OCI-LY3 (cell line): Measurements from ENCODE around the gene CACNA1B.

ENCODE experiments used
- H2AFZ ChIP-seq: fragments of 200-600, 300-600 bp; shearing (Covaris generic); 2 replicates; pipeline ENCODE4 v1.6.0; 2014; ENCODE audit warnings: antibody characterized with exemption, low read depth, low read length
- H3K27ac ChIP-seq: fragments of 200-600, 300-600 bp; sonication (generic); 2 replicates; pipeline ENCODE4 v1.5.1; 2014; ENCODE audit warnings: mild to moderate bottlenecking, low read length, moderate library complexity, mixed read lengths
- H3K27me3 ChIP-seq: fragments of 200-600, 300-600 bp; sonication (generic); 2 replicates; pipeline ENCODE4 v1.6.1; 2014; ENCODE audit warnings: low read depth, low read length, mixed read lengths
- H3K36me3 ChIP-seq: fragments of 200-600, 300-600 bp; sonication (generic); replicated peaks from 2 replicates; pipeline ENCODE3; 2014; ENCODE audit warnings: low read depth, low read length, mixed read lengths
- H3K4me1 ChIP-seq: fragments of 300-600, 200-600 bp; sonication (generic); 2 replicates; pipeline ENCODE4 v1.6.1; 2014; ENCODE audit warnings: low read length, mixed read lengths
- H3K4me2 ChIP-seq: fragments of 200-600, 300-600 bp; sonication (generic); 2 replicates; pipeline ENCODE4 v1.6.1; 2014; ENCODE audit warnings: low read length, mixed read lengths
- H3K4me3 ChIP-seq: fragments of 300-600, 200-600 bp; sonication (generic); 2 replicates; pipeline ENCODE4 v1.5.1; 2014; ENCODE audit warnings: antibody characterized with exemption, mild to moderate bottlenecking, low read length, moderate library complexity
- H3K79me2 ChIP-seq: fragments of 300-600, 200-600 bp; shearing (Covaris generic); 2 replicates; pipeline ENCODE4 v1.6.1; 2014; ENCODE audit warnings: mild to moderate bottlenecking, low read length, mixed read lengths
- H3K9ac ChIP-seq: fragments of 300-600, 200-600 bp; shearing (Covaris generic); 2 replicates; pipeline ENCODE4 v1.6.0; 2014; ENCODE audit warnings: mild to moderate bottlenecking, low read length, moderate library complexity
- H3K9me3 ChIP-seq: fragments of 200-600, 300-600 bp; shearing (Covaris generic); 2 replicates; pipeline ENCODE4 v1.6.1; 2014; ENCODE audit warnings: low read length, mixed read lengths; ENCODE audit not compliant: insufficient read depth
- H4K20me1 ChIP-seq: fragments of 200-600, 300-600 bp; sonication (generic); 2 replicates; pipeline ENCODE4 v1.6.1; 2016; ENCODE audit warnings: low read length, mixed read lengths; ENCODE audit not compliant: insufficient read depth
- CTCF ChIP-seq: fragments of 200-600, 300-600 bp; sonication (generic); IDR thresholded peaks from 2 replicates; pipeline ENCODE4 v1.5.1; 2014; ENCODE audit warnings: antibody characterized with exemption, low read length, low read depth
- EZH2phosphoT487 ChIP-seq: fragments of 200-600 bp; shearing (Covaris generic); IDR thresholded peaks from 2 replicates; pipeline ENCODE4 v1.6.1; 2018; ENCODE audit warnings: antibody characterized with exemption, mixed run types, low read depth

CACNA1B gene

GRCh38 chr9:137977571-137978261 lies 100.1 kb downstream of the CACNA1B start:
- TF ChIP-seq EZH2phosphoT487 (no peak), CTCF (no peak)
- Histone ChIP-seq H3K4me2 (no peak overlapping the region), H4K20me1 (peaks cover 88% of the 10 kb centered on the region), H3K36me3 (peaks cover 69% of the 10 kb centered on the region), H3K9me3 (no peaks in the 10 kb centered on the region), H3K27ac (no peak overlapping the region), H3K27me3 (no peaks in the 10 kb centered on the region), H3K4me1 (no peaks in the 10 kb centered on the region), H3K79me2 (peaks cover 10% of the 10 kb centered on the region; the same call in 1 of the 2 replicates), H3K4me3 (no peak overlapping the region), H3K9ac (no peak overlapping the region), H2AFZ (no peak overlapping the region)

GRCh38 chr9:137978262-137978714 lies 100.7 kb downstream of the CACNA1B start:
- Histone ChIP-seq H3K4me1 (no peaks in the 10 kb centered on the region), H3K4me2 (no peak overlapping the region), H3K4me3 (no peak overlapping the region), H3K9ac (no peak overlapping the region), H4K20me1 (peaks cover 88% of the 10 kb centered on the region), H3K27ac (no peak overlapping the region), H3K36me3 (peaks cover 69% of the 10 kb centered on the region), H3K9me3 (no peaks in the 10 kb centered on the region), H2AFZ (no peak overlapping the region), H3K79me2 (peaks cover 13% of the 10 kb centered on the region; the same call in 1 of the 2 replicates), H3K27me3 (no peaks in the 10 kb centered on the region)
- TF ChIP-seq EZH2phosphoT487 (no peak), CTCF (no peak)

- Histone ChIP-seq H3K4me1 (no peaks in the 10 kb centered on the region), H3K4me2 (no peak overlapping the region)
These were observed 104.6 kb downstream of the CACNA1B start for GRCh38 chr9:137982200-137982599.

More at GRCh38 chr9:137982200-137982599, 104.6 kb downstream of the CACNA1B start:
- H3K9ac ChIP-seq, result no peak overlapping the region
- H3K9me3 ChIP-seq, result no peaks in the 10 kb centered on the region
- H3K36me3 ChIP-seq, result peaks cover 76% of the 10 kb centered on the region
- H3K27me3 ChIP-seq, result no peaks in the 10 kb centered on the region
- TF ChIP-seq CTCF (no peak), EZH2phosphoT487 (no peak)
- H3K27ac ChIP-seq, result no peak overlapping the region
- H3K4me3 ChIP-seq, result no peak overlapping the region
- no peak overlapping the region for H2AFZ ChIP-seq
- peaks cover 83% of the 10 kb centered on the region for H4K20me1 ChIP-seq
- 0 out of 2 replicates have a peak, but pooled peaks cover 8% of the 10 kb centered on the region for H3K79me2 ChIP-seq
